Activated CD4-positive, CD25-positive, alpha-beta regulatory T cell treated with anti-CD3 and anti-CD28 coated beads, Interleukin-2, amount 50 U/mL, for 72 hours (primary cell): ENCODE data around the gene RNF41.
A peak's percentile ranks its signal among the peaks of the same experiment; 100 is the strongest.

Source experiments
- DNase-seq: peaks from one replicate; pipeline ENCODE4 v3.0.0; 2021

Gene RNF41

GRCh38 chr12:56242986-56243385 lies 21.3 kb upstream of the RNF41 start:
- DNase-seq: no peak

GRCh38 chr12:56241424-56242303 lies 19.9 kb upstream of the RNF41 start:
- DNase-seq: no peak

- DNase-seq: no peak
Observed at GRCh38 chr12:56237552-56237951, 15.8 kb upstream of the RNF41 start.

GRCh38 chr12:56236985-56237384 lies 15.3 kb upstream of the RNF41 start:
- no peak for DNase-seq

GRCh38 chr12:56236091-56236490 lies 14.4 kb upstream of the RNF41 start:
- no peak for DNase-seq

GRCh38 chr12:56234746-56235436 lies 13.2 kb upstream of the RNF41 start:
- no peak for DNase-seq

- no peak for DNase-seq
Observed at GRCh38 chr12:56231184-56231582, 9.5 kb upstream of the RNF41 start.

- no peak for DNase-seq
Observed at GRCh38 chr12:56230432-56231183, 8.9 kb upstream of the RNF41 start.

GRCh38 chr12:56229916-56230431 lies 8.3 kb upstream of the RNF41 start, which contains the start of gene SLC39A5:
SLC39A5 (plus strand) TSS chr12:56230051; CDS start chr12:56231275, 1,224 bp downstream.
- DNase-seq: no peak

- DNase-seq: no peak
Observed at GRCh38 chr12:56229082-56229481, 7.4 kb upstream of the RNF41 start.

- DNase-seq: no peak
Observed at GRCh38 chr12:56224954-56225353, 3.2 kb upstream of the RNF41 start.

- DNase-seq: peak; percentile 91
Observed at GRCh38 chr12:56224102-56224701, 2.5 kb upstream of the RNF41 start, which contains the start of gene NABP2. NABP2 (plus strand) TSS chr12:56224342; CDS start chr12:56224857, 515 bp downstream.

GRCh38 chr12:56223571-56224101 lies 1.9 kb upstream of the RNF41 start:
- no peak for DNase-seq

GRCh38 chr12:56222531-56222895 lies 791 bp upstream of the RNF41 start:
- no peak for DNase-seq

- DNase-seq: no peak
Observed at GRCh38 chr12:56221232-56221756, 428 bp downstream of the RNF41 start.

GRCh38 chr12:56220611-56221231 lies 1.0 kb downstream of the RNF41 start:
- DNase-seq: no peak

GRCh38 chr12:56219840-56220239 lies 1.9 kb downstream of the RNF41 start:
- DNase-seq: no peak

- DNase-seq: no peak
Observed at GRCh38 chr12:56216461-56216860, 5.3 kb downstream of the RNF41 start.

- no peak for DNase-seq
Observed at GRCh38 chr12:56213878-56214277, 7.8 kb downstream of the RNF41 start.

GRCh38 chr12:56212361-56212760 lies 9.4 kb downstream of the RNF41 start:
- no peak for DNase-seq

GRCh38 chr12:56208006-56208405 lies 13.7 kb downstream of the RNF41 start:
- no peak for DNase-seq
